HG03442 (cell line): ENCODE results near the gene COL25A1.
"Not testable (repeated sequence)": the region's sequence is repeated elsewhere in the genome, so short reads cannot be mapped to it uniquely, and the experiment has no call there.

Experiments used
- ATAC-seq: cut with Tn5 transposase; IDR thresholded peaks from one replicate; pipeline ENCODE4 v1.9.1; 2021; ENCODE audit warnings: mild to moderate bottlenecking, moderate library complexity; ENCODE audit not compliant: unreplicated experiment

Gene COL25A1

GRCh38 chr4:109174224-109174953 is 128.1 kb downstream of the COL25A1 start:
- no peak for ATAC-seq

GRCh38 chr4:109172301-109172700 is 130.2 kb downstream of the COL25A1 start:
- ATAC-seq: no peak

DNA sequence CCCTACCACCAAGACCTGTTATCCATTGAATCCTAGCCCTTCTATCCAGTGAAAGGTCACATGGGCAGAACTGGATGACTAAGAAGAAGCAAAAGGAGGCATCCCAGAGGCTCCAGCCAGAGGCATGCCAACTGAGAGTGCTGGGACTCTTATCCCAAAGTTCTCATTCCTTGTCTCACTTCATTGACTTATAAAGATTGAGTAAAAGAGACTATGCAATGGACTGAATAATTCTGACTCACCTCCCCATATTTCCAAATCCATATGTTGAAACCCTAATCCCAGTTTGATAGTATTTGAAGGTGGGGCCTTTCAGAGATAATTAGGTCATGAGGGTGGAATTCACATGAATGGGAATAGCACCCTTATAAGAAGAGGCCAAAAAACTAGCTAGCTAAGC is 131.4 kb downstream of the COL25A1 start:
- ATAC-seq: no peak

DNA sequence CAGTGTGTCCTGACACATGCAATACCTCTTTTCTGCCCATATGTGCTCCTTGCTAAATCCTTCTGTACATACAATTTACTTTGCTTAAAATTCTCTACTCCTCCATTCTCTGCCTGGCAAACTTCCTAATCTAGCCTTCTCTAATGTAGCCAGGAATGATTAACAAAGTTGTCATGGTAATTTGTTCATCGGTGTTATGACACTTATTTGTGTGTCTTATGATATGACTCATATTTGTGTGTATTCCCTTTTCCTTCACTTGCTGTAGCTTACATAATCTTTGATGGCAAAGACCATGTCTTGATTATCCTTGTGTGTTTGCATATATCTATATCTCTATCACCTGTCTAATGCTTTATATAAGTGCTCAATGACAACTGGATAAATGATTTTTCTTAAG is 133.3 kb downstream of the COL25A1 start:
- ATAC-seq: no peak

GRCh38 chr4:109166586-109166985 is 135.9 kb downstream of the COL25A1 start:
- ATAC-seq: no peak

- ATAC-seq: no peak
Observed at GRCh38 chr4:109166126-109166525, 136.3 kb downstream of the COL25A1 start.

DNA sequence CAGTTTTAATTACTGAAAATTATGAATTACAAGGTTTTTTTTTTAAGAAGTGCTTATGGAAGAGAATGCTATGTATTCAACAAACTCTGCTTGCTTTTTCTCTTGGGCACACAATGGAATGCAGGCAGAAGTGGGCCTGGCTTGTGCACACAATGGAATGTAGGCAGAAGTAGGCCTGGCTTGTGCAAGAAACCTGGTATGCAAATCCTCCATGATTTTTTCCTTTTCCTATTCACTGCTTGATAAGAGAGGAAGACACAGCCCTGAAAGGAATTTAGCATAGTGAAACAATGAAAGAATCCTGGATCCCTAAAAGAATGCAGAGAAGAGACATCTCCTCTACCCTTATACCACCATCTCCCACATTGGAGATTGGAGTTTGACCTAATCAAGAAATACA is 138.4 kb downstream of the COL25A1 start:
- ATAC-seq: no peak

- ATAC-seq: no peak
Observed at GRCh38 chr4:109163493-109163892, 139.0 kb downstream of the COL25A1 start.

- ATAC-seq: no peak
Observed at GRCh38 chr4:109162759-109163158, 139.7 kb downstream of the COL25A1 start.

- ATAC-seq: no peak
Observed at GRCh38 chr4:109160494-109160893, 142.0 kb downstream of the COL25A1 start.

DNA sequence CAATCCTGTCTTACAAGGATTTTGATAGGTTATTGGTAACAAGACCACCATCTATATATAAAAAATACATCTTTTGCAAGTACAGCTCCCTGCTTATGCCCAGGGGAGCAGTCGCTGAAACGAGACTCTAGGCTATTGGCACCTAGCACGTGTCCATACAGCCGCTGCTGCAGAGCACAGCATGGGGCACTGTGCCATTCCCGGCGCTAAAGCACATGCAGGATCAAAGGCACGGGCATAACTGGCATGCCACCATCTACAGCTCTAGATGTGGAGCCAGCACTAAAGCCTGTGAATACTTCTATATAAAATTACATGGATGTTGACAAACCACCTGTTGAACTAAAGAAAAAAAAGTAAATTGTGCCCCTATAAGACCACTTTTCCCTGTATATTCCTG is 144.8 kb downstream of the COL25A1 start:
- ATAC-seq: no peak

- no peak for ATAC-seq
Observed at GRCh38 chr4:109157205-109157604, 145.3 kb downstream of the COL25A1 start.

GRCh38 chr4:109156356-109156755 is 146.1 kb downstream of the COL25A1 start:
- no peak for ATAC-seq

DNA sequence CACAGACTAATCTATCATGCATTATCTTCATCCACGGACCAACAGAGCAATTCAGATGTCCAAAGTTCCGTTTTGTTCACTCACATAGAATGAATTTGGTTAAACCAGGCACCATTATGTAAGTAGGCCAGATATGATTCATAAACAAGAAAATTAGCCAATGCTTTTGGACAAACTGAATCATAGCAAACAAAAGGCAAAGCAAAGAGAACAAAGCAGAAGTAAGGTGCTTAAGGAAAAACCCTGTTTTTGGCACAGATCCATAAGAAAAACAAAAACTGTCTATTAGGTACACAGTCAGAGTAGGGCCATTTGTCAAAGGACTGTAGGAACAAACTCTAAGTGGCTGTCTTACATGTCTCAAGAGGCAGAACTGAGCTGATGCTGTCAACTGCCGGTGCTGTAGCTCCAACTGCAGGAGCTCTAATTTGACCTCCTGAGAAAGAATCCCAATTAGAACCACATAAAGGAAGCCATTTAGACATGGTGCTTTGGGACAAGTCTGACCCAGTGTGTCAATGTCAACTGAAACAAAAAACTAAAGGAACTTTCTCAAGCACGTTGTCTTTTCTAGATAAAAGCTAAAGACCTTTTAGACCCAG is 146.7 kb downstream of the COL25A1 start:
- ATAC-seq: no peak

DNA sequence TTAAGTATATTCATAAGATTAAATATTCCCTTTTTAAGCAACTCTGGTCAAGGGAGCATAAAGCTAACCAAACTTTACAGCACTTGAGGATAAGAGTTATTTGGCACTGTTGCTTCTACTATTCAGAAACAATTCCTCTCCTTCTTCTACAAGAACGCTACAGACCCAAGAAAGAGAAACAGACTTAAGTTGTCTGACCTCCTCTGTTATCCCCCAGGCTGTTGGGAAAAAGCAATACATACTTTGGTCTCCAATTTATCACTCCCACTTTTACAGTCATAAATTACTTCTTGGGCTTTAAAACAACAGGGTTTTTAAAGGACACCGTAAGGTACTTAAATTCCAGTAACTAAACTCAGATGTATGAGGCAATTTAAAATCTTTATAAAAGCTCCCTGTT is 147.4 kb downstream of the COL25A1 start:
- no peak for ATAC-seq

DNA sequence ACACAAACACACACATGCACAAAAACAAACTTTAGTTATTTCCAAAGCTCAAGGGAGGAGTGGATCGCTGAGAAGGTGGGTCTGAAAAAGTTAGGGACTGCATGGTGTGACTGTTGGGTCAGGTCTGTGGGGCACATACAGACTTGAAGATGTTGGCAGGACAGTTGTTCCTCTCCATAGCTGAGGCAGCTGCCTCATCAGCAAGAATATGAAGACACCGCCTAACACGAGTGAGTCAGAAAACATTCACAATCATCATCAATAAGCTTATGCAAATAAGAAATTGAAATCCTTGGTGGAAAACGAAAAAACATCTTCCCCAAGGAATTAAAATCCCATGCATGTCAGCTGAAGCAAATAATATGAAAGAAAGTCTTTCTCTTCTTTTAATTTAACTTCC is 148.0 kb downstream of the COL25A1 start:
- ATAC-seq: no peak

DNA sequence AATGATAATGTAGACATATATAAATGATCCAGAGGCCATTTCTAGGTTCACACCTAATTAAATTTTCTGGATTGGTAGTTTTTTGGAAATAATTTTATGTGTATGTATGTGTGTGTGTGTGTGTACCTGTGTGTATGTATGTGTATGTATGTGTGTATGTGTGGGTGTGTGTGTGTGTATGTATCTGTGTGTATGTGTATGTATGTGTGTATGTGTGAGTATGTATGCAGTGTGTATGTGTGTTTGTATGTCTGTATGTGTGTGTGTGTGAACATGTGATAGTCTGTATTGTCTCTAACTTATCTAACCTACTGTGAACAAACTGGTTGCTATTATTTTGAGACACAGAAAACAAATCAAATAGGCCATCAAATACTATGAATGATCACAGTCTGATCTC is 152.6 kb downstream of the COL25A1 start:
- ATAC-seq: no peak

DNA sequence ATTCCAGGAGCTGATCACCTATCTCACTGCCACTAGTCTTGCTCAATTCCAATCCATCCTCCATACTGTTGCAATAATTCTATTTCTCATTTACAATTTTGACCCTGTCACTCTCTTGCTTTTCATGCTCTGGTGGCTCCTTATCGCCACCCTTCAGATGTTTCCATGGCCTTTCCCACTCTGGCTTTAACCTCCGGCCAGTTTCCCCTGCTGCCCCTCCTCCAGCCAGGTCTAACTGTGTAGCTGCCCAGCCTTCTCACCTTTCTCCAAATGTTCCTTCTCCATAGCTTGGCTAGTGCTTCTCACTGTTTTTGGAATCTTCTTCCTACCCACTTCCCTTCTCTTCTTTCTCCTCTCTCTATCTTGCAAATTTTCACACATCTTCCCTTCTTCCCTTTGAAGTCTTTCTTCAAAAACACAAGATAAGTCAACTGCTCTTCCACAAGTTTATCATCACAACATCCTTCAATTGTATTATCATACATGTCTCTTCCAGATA is 153.8 kb downstream of the COL25A1 start:
- no peak for ATAC-seq

DNA sequence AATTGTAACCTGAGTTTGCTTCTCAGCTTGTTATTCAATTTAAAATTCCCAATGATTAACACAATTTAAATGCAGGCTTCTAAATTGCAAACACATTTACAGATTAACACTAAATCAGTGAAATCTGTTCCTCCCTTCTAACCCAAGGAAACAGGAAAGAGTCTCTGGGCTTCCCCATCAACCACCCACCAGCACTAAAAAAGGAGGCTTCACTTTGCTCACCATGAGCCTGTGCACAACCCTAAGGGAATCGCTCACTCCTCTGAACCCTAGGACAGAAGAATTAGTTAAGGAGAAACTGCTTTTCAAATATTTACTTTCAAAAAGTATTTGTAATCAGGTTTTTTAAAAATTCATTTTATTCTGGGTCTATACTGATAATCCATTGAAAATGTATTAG is 155.3 kb downstream of the COL25A1 start:
- ATAC-seq: no peak

DNA sequence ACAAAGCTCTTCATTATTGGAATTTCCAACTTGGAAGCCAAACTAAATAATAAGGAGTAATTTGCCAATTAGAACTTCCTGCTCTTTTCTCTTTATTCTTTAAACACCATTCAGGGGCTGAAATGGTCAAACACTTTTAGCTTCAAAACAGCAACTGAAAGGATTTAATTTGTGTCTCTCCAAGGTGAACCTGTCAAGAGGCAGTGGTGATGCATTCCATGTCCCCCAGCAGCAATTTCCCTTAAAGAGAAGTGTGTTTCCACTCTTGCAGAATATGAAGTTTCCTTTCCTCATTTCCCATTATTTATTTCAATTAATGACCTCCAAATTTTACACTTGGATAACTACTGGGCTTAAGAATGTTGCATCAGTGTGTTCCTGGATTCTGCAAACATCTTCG is 156.0 kb downstream of the COL25A1 start:
- no peak for ATAC-seq

DNA sequence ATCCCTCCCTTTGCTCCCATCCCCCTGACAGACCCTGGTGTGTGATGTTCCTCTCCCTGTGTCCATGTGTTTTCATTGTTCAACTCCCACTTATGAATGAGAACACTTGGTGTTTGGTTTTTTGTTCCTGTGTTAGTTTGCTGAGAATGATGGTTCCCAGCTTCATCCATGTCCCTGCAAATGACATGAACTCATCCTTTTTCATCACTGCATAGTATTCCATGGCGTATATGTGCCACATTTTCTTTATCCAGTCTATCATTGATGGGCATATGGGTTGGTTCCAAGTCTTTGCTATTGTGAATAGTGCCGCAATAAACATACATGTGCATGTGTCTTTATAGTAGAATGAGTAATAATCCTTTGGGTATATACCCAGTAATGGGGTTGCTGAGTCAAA is 164.3 kb downstream of the COL25A1 start:
- ATAC-seq: not testable (repeated sequence)

DNA sequence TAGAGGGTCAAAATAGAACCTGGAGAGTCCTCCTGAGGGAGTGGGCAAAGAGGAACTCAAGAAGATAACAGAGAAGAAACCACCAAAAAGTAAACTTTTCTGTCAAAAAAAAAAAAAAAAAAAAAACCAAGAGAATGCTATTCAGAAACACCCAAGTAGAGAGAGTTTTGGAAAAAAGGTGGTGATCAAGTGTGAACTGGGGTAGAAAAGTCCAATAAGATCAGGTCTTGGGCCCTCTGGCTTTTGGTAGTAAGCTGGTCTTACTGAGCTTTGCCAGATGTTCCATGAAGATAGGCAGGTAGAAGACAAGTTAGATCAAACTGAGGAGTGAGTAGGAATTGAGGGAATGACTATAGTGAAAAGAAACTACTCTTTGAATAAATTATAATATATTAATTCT is 167.5 kb downstream of the COL25A1 start:
- ATAC-seq: no peak

DNA sequence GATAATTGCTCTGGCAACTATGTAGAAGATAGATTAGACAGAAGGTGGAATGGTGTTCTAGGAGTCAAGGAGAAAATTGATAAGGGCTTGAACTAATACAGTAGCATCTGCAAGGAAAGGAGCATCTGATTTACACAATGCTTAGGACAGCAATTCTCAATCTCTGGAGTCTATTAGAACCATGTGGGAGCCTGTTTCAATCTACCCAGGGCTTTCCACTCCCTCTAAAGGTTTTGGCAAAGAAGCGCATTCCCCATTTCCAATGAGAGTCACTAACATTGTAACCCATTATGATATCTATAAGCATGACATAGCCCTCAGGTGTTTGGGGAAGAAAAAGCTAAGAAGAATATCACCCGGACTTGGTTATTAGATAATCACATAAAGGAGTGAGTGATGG is 168.2 kb downstream of the COL25A1 start:
- no peak for ATAC-seq
